ENCODE data around the gene ZNF497. TPM values are rescaled to one million over a fixed set of nuclear protein-coding genes. Genes with fewer than 3 reads are reported as not detected.

The ZNF497 gene
- total RNA-seq (2022) (2.4 and 3.1 TPM in 2 replicates), Bru-seq, nascent RNA (percentile 32 among the genes with signal in this experiment), BruChase-seq, experiment 1, labeled RNA remaining after a 6-hour chase (percentile 50 among the genes with signal in this experiment), BruChase-seq, experiment 2, labeled RNA remaining after a 2-hour chase (percentile 41 among the genes with signal in this experiment)
- long read RNA-seq, partial matches to known transcripts, result 0 of 2 reads
- long read RNA-seq, other reads (novel, unspliced or antisense), result 1 of 2 reads

GRCh38 chr19:58362272-58362994 is at the start of gene ZNF497:
Gene ZNF497 (minus strand): TSS chr19:58362751. CDS start chr19:58357635, 5,116 bp downstream.
- CTCF ChIA-PET, result interaction anchor here (0.6 to 1.9 kb wide), 9 partner anchors 15 to 212 kb away, joined by 3 to 9 read pairs (median 3); partner anchors contain the start of genes ZBTB45 and ZNF329
- BruUV-seq (replicated peaks), result TSS peak; percentile 87
- no peak for TF ChIP-seq CTCF (IDR thresholded peaks at IDR 0.05; ENCODE audit: unreplicated experiment)

GRCh38 chr19:58409010-58409790 is 46.6 kb upstream of the ZNF497 start:
- Mint-ChIP-seq H3K4me1 (ENCODE audit: low read depth, unreplicated experiment) (peaks cover 30% of the 10 kb centered on the region), H3K9me3 (ENCODE audit: low read depth, unreplicated experiment) (no peaks in the 10 kb centered on the region), H3K27ac (ENCODE audit: unreplicated experiment) (peak overlapping the region; percentile 92), H3K36me3 (ENCODE audit: insufficient read depth, unreplicated experiment) (peaks cover 35% of the 10 kb centered on the region), H3K27me3 (ENCODE audit: unreplicated experiment) (no peaks in the 10 kb centered on the region), H3K4me3 (ENCODE audit: low read depth, unreplicated experiment) (peak overlapping the region; percentile 83)
- no peak for TF ChIP-seq CTCF (IDR thresholded peaks at IDR 0.05; ENCODE audit: unreplicated experiment)
- no TSS peak for BruUV-seq (replicated peaks)
- peak; percentile 52 for DNase-seq
- intact Hi-C loops (cut with micrococcal nuclease; ENCODE audit: unreplicated experiment), result loop anchor here (5.0 to 10.0 kb wide), 2 partner anchors 43 to 224 kb away; partner anchors contain the start of genes ZNF274 and ZNF324B
- CTCF ChIA-PET, result interaction anchor here (0.7 to 0.8 kb wide), 2 partner anchors 57 to 105 kb away, joined by 3 read pairs; no protein-coding TSS in a partner anchor

More at GRCh38 chr19:58362272-58362994, at the start of gene ZNF497:
- DNase-seq, result peak; percentile 99
- Mint-ChIP-seq H3K36me3 (ENCODE audit: insufficient read depth, unreplicated experiment) (peaks cover 21% of the 10 kb centered on the region), H3K27ac (ENCODE audit: unreplicated experiment) (peak within 1 kb of the TSS; percentile 91), H3K27me3 (ENCODE audit: unreplicated experiment) (no peaks in the 10 kb centered on the region), H3K4me3 (ENCODE audit: low read depth, unreplicated experiment) (peak within 1 kb of the TSS; percentile 98), H3K9me3 (ENCODE audit: low read depth, unreplicated experiment) (no peaks in the 10 kb centered on the region), H3K4me1 (ENCODE audit: low read depth, unreplicated experiment) (no peaks in the 10 kb centered on the region)
- intact Hi-C loops (cut with micrococcal nuclease; ENCODE audit: unreplicated experiment), result no loop called here

GRCh38 chr19:58408152-58409009 is 45.8 kb upstream of the ZNF497 start, which contains the start of gene ZNF584:
Gene ZNF584 (plus strand): TSS chr19:58408649. CDS start chr19:58409148, 499 bp downstream.
- Mint-ChIP-seq H3K9me3 (ENCODE audit: low read depth, unreplicated experiment) (no peaks in the 10 kb centered on the region), H3K4me3 (ENCODE audit: low read depth, unreplicated experiment) (peak within 1 kb of the TSS; percentile 83), H3K27me3 (ENCODE audit: unreplicated experiment) (no peaks in the 10 kb centered on the region), H3K4me1 (ENCODE audit: low read depth, unreplicated experiment) (peaks cover 36% of the 10 kb centered on the region), H3K36me3 (ENCODE audit: insufficient read depth, unreplicated experiment) (peaks cover 41% of the 10 kb centered on the region), H3K27ac (ENCODE audit: unreplicated experiment) (peak within 1 kb of the TSS; percentile 92)
- CTCF ChIA-PET, result interaction anchor here (0.7 to 0.8 kb wide), 2 partner anchors 58 to 106 kb away, joined by 3 read pairs; no protein-coding TSS in a partner anchor
- peak; percentile 97 for DNase-seq
- no peak for TF ChIP-seq CTCF (IDR thresholded peaks at IDR 0.05; ENCODE audit: unreplicated experiment)
- BruUV-seq (replicated peaks), result no TSS peak
- intact Hi-C loops (cut with micrococcal nuclease; ENCODE audit: unreplicated experiment), result loop anchor here (5.0 to 10.0 kb wide), 2 partner anchors 44 to 224 kb away; partner anchors contain the start of genes ZNF274 and ZNF324B

Data from Calu3 (cell line).